ENCODE data around the gene SEC11A.
"Not testable (repeated sequence)": the region's sequence is repeated elsewhere in the genome, so short reads cannot be mapped to it uniquely, and the experiment has no call there.

Gene SEC11A

GRCh38 chr15:84748274-84749110 lies 32.6 kb upstream of the SEC11A start, which contains the start of gene ZNF592:
ZNF592 (plus strand) TSS chr15:84748592; CDS start chr15:84782676, 34,084 bp downstream.
- TF ChIP-seq, protein P1, sequence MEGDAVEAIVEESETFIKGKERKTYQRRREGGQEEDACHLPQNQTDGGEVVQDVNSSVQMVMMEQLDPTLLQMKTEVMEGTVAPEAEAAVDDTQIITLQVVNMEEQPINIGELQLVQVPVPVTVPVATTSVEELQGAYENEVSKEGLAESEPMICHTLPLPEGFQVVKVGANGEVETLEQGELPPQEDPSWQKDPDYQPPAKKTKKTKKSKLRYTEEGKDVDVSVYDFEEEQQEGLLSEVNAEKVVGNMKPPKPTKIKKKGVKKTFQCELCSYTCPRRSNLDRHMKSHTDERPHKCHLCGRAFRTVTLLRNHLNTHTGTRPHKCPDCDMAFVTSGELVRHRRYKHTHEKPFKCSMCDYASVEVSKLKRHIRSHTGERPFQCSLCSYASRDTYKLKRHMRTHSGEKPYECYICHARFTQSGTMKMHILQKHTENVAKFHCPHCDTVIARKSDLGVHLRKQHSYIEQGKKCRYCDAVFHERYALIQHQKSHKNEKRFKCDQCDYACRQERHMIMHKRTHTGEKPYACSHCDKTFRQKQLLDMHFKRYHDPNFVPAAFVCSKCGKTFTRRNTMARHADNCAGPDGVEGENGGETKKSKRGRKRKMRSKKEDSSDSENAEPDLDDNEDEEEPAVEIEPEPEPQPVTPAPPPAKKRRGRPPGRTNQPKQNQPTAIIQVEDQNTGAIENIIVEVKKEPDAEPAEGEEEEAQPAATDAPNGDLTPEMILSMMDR (IDR thresholded peaks at IDR 0.05; ENCODE audit: low read depth, low read length) = no peak; the same call in 1 of the 2 replicates

GRCh38 chr15:84747416-84748273 lies 31.7 kb upstream of the SEC11A start:
- no peak for DNase-seq (ENCODE audit: extremely low read depth, low read depth)
- TF ChIP-seq, protein P1 (IDR thresholded peaks at IDR 0.05; ENCODE audit: low read depth, low read length) = no peak; the same call in 1 of the 2 replicates

More at GRCh38 chr15:84748274-84749110, 32.6 kb upstream of the SEC11A start, which contains the start of gene ZNF592:
- peak; percentile 55 for DNase-seq (ENCODE audit: extremely low read depth, low read depth)

GRCh38 chr15:84741121-84741520 lies 25.2 kb upstream of the SEC11A start:
- TF ChIP-seq, protein P1 (IDR thresholded peaks at IDR 0.05; ENCODE audit: low read depth, low read length) = no peak
- DNase-seq (ENCODE audit: extremely low read depth, low read depth) = no peak

- TF ChIP-seq, protein P1 (IDR thresholded peaks at IDR 0.05; ENCODE audit: low read depth, low read length) = no peak
Measured at GRCh38 chr15:84740691-84741090, 24.8 kb upstream of the SEC11A start.

DNA sequence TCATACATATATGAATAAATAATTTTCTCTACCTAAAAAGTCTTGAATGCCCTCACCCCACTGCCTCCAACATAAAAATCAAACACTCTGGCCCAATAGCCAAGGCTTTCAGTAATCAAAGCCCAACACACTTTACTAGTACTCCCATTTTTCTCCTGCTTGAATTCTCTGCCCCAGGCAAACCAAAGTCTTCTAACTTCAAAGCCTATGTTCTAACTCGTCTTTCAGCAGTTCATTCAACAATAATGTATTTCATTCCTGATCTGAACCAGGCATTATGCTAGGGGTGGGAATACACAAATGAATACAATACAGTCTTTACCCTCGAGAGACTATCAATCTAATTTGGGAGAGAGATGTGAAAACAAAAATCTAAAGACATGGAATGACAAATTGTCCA lies 21.1 kb upstream of the SEC11A start:
- no peak for DNase-seq (ENCODE audit: extremely low read depth, low read depth)
- TF ChIP-seq, protein P1 (IDR thresholded peaks at IDR 0.05; ENCODE audit: low read depth, low read length) = no peak

More at GRCh38 chr15:84740691-84741090, 24.8 kb upstream of the SEC11A start:
- no peak for DNase-seq (ENCODE audit: extremely low read depth, low read depth)

- DNase-seq (ENCODE audit: extremely low read depth, low read depth) = no peak
- TF ChIP-seq, protein P1 (IDR thresholded peaks at IDR 0.05; ENCODE audit: low read depth, low read length) = no peak
Measured at GRCh38 chr15:84736375-84736774, 20.4 kb upstream of the SEC11A start.

DNA sequence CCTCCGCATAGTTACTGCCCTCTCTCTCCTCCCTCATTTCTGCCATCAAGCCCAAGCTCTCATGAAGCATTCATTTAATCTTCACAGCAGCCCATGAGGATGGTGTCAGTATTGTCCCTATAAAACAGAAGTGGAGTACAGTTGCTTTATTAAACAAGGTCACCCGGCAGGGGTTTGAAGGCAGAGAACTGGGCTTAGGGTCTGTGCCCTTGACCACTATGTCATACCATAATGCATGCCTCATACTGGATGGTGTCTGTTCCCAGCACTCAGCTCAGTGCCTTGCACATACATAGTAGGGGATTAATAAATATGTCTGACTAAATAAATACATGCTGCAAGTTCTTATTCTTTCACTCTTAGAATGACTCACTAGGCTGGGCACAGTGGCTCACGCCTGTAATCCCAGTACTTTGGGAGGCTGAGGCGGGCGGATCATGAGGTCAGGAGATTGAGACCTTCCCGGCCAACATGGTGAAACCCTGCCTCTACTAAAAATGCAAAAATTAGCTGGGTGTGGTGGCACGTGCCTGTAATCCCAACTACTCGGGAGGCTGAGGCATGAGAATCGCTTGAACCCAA lies 19.6 kb upstream of the SEC11A start:
- DNase-seq (ENCODE audit: extremely low read depth, low read depth) = not testable (repeated sequence)

Data from AG09319 (cell line).